Lung (tissue), 12 donors: ENCODE results near the gene VKORC1. TPM values are rescaled to one million over a fixed set of nuclear protein-coding genes. Genes with fewer than 3 reads are reported as not detected.

Experiments used
- ATAC-seq: fragments of 200-7000 bp; cut with Tn5 transposase; one replicate; pipeline ENCODE4 v1.9.1; 2020; ENCODE audit warnings: moderate number of reproducible peaks; ENCODE audit not compliant: insufficient read depth, low FRiP score
- DNase-seq, 3 donors: peaks; one replicate each; pipeline ENCODE4 v3.0.0-alpha.2; 2013 to 2017
- H3K27ac ChIP-seq, 2 donors: one replicate each; pipeline ENCODE4 v1.5.1; 2013; ENCODE audit warnings: mild to moderate bottlenecking in 2 of 2, moderate library complexity in 2 of 2, control low read depth in 1 of 2, inconsistent platforms in 1 of 2, low read depth in 1 of 2, low read length in 1 of 2
- H3K27me3 ChIP-seq, 3 donors: one replicate each; pipeline ENCODE4 v1.5.1; 2013; ENCODE audit warnings: low read length in 2 of 3; ENCODE audit not compliant: control insufficient read depth in 3 of 3, insufficient read depth in 3 of 3
- H3K36me3 ChIP-seq, 4 donors: one replicate each; pipeline ENCODE4 v1.5.1; 2013; ENCODE audit warnings: low read length in 4 of 4, mild to moderate bottlenecking in 1 of 4, moderate library complexity in 1 of 4; ENCODE audit not compliant: control insufficient read depth in 4 of 4, insufficient read depth in 4 of 4
- H3K4me1 ChIP-seq, 5 donors: one replicate each; pipeline ENCODE4 v1.5.1; 2013; ENCODE audit warnings: low read length in 5 of 5, mild to moderate bottlenecking in 2 of 5, moderate library complexity in 1 of 5; ENCODE audit not compliant: control insufficient read depth in 5 of 5, insufficient read depth in 5 of 5
- H3K4me3 ChIP-seq: one replicate; pipeline ENCODE4 v1.5.1; 2013; ENCODE audit warnings: mild to moderate bottlenecking, control low read depth, moderate library complexity
- H3K9ac ChIP-seq, 2 donors: one replicate each; pipeline ENCODE4 v1.5.1; 2013; ENCODE audit warnings: low read length in 2 of 2, control low read depth in 1 of 2; ENCODE audit not compliant: insufficient read depth in 1 of 2
- H3K9me3 ChIP-seq, 4 donors: one replicate each; pipeline ENCODE4 v1.5.1; 2013; ENCODE audit warnings: low read length in 3 of 4, mild to moderate bottlenecking in 1 of 4, moderate library complexity in 1 of 4; ENCODE audit not compliant: control insufficient read depth in 4 of 4, insufficient read depth in 3 of 4
- WGBS, 2 donors: extraction: QIAGEN DNeasy Blood & Tissue Kit; methylation state at CpG; one replicate each; pipeline ENCODE4 v1.1.7; 2013; 5-methylcytosine and 5-hydroxymethylcytosine counted together
- polyA plus RNA-seq, 2 donors: library from polyadenylated mRNA; stranded (reverse); fragments of 200-250 nt; gene quantifications; one replicate each; pipeline ENCODE4 v1.2.1, GENCODE V29; 2013
- total RNA-seq, 2 donors: library from RNA; depleted of rRNA in 1 of 2; stranded (reverse); fragments of >200 nt in 1 of 2; gene quantifications; one replicate each; pipeline ENCODE4 v1.2.1, GENCODE V29; 2014 to 2021
- TF ChIP-seq, protein P1 (sequence below): IDR thresholded peaks from 2 replicates; pipeline ENCODE4 v1.5.1; 2012; ENCODE audit warnings: mild to moderate bottlenecking; ENCODE audit errors: control extremely low read depth, extremely low read depth
- donor health status: control.
- donor health status: control.
- donor health status: Bipolar disorder and iron deficiency.
- donor health status: healthy.
- donor health status: DM: yes; HTN: yes; CAD: no.

The VKORC1 gene
- total and polyA plus RNA-seq, 4 donors, result 49.4 to 118 (median 70.5) TPM

DNA sequence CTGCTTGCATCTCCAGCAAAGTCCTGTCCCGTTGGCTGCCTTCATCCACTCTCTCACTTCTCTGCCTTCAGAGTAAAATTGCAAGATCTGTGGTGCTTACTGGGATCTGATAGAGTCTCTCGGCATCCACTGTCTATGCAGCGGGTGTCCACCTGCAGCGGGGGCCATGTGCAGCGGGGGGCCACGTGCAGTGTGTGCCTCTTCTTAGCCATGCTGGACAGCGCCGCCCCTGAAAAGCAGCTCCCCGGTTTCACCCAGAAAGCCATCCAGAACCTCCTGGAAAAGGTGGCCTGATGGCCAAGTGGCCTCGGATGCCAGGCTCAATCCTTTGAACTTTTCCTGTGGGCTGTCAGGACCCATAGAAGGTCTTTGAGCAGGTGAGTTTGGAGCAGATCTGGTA lies 51.7 kb downstream of the VKORC1 start:
- TF ChIP-seq, protein P1, sequence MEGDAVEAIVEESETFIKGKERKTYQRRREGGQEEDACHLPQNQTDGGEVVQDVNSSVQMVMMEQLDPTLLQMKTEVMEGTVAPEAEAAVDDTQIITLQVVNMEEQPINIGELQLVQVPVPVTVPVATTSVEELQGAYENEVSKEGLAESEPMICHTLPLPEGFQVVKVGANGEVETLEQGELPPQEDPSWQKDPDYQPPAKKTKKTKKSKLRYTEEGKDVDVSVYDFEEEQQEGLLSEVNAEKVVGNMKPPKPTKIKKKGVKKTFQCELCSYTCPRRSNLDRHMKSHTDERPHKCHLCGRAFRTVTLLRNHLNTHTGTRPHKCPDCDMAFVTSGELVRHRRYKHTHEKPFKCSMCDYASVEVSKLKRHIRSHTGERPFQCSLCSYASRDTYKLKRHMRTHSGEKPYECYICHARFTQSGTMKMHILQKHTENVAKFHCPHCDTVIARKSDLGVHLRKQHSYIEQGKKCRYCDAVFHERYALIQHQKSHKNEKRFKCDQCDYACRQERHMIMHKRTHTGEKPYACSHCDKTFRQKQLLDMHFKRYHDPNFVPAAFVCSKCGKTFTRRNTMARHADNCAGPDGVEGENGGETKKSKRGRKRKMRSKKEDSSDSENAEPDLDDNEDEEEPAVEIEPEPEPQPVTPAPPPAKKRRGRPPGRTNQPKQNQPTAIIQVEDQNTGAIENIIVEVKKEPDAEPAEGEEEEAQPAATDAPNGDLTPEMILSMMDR, result no peak
- no peak overlapping the region for H3K27ac ChIP-seq
- ATAC-seq, result no peak
- no peak for DNase-seq
- peaks cover 0 to 1% (median 0%) of the 10 kb centered on the region in 4 donors for H3K9me3 ChIP-seq
- H3K27me3 ChIP-seq, result no peaks in the 10 kb centered on the region
- H3K9ac ChIP-seq, result no peak overlapping the region
- no peaks in the 10 kb centered on the region for H3K4me1 ChIP-seq
- no peak overlapping the region for H3K4me3 ChIP-seq
- H3K36me3 ChIP-seq, result peaks cover 0 to 44% (median 8%) of the 10 kb centered on the region in 4 donors
- 93 to 94% methylated on average over 10 of the region's 10 CpGs for WGBS, 2 donors

Other genes with a start within 250 kb of the VKORC1 start
- gene BCL7C, start 200.7 kb downstream of the VKORC1 start, total RNA-seq, result 10 to 100 TPM; 25.7 to 30.9 TPM
- 10 to 100 TPM; 18.2 to 51.8 TPM for gene BCL7C, start 200.7 kb downstream of the VKORC1 start, polyA plus RNA-seq
- 1 to 10 TPM; 4.7 to 9.8 TPM for gene CTF1, start 198.2 kb downstream of the VKORC1 start, total RNA-seq
- gene CTF1, start 198.2 kb downstream of the VKORC1 start, polyA plus RNA-seq, result 1 to 10 TPM; 3.3 to 5.6 TPM
- 10 to 100 TPM; 10.6 to 17.3 TPM for gene FBXL19, start 171.2 kb downstream of the VKORC1 start, total RNA-seq
- 10 to 100 TPM; 10.3 to 15.8 TPM for gene FBXL19, start 171.2 kb downstream of the VKORC1 start, polyA plus RNA-seq
- gene ORAI3, start 145.7 kb downstream of the VKORC1 start, total RNA-seq, result 10 to 100 TPM; 23.9 to 27.4 TPM
- 10 to 100 TPM; 20.2 to 23.3 TPM for gene ORAI3, start 145.7 kb downstream of the VKORC1 start, polyA plus RNA-seq
- gene SETD1A, start 137.0 kb downstream of the VKORC1 start, total RNA-seq, result 10 to 100 TPM in 1 of 2 donors, 1 to 10 TPM in 1; 7.4 to 22.0 TPM
- gene SETD1A, start 137.0 kb downstream of the VKORC1 start, polyA plus RNA-seq, result 10 to 100 TPM in 1 of 2 donors, 1 to 10 TPM in 1; 8.7 to 13.1 TPM
- gene HSD3B7, start 109.6 kb downstream of the VKORC1 start, total RNA-seq, result 10 to 100 TPM in 1 of 2 donors, 1 to 10 TPM in 1; 6.2 to 34.5 TPM
- gene HSD3B7, start 109.6 kb downstream of the VKORC1 start, polyA plus RNA-seq, result 10 to 100 TPM; 20.2 to 21.1 TPM
- gene STX1B, start 84.2 kb downstream of the VKORC1 start, total RNA-seq, result under 1 TPM; 0.17 to 0.64 TPM
- gene STX1B, start 84.2 kb downstream of the VKORC1 start, polyA plus RNA-seq, result under 1 TPM; 0.33 to 0.49 TPM
- 10 to 100 TPM; 41.6 to 81.1 TPM for gene STX4, start 61.2 kb downstream of the VKORC1 start, total RNA-seq
- gene STX4, start 61.2 kb downstream of the VKORC1 start, polyA plus RNA-seq, result 10 to 100 TPM; 90.4 to 98.3 TPM
- 10 to 100 TPM in 1 of 2 donors, 1 to 10 TPM in 1; 4.0 to 13.2 TPM for gene ZNF668, start 20.6 kb downstream of the VKORC1 start, total RNA-seq
- gene ZNF668, start 20.6 kb downstream of the VKORC1 start, polyA plus RNA-seq, result 10 to 100 TPM; 10.7 TPM
- 10 to 100 TPM; 12.7 to 20.5 TPM for gene ZNF646, start 20.4 kb downstream of the VKORC1 start, total RNA-seq
- gene ZNF646, start 20.4 kb downstream of the VKORC1 start, polyA plus RNA-seq, result 10 to 100 TPM in 1 of 2 donors, 1 to 10 TPM in 1; 8.4 to 12.2 TPM
- 1 to 10 TPM; 1.4 to 2.2 TPM for gene PRSS53, start 5.9 kb downstream of the VKORC1 start, total RNA-seq
- gene PRSS53, start 5.9 kb downstream of the VKORC1 start, polyA plus RNA-seq, result 1 to 10 TPM; 1.6 to 2.3 TPM
- 10 to 100 TPM; 20.3 to 47.6 TPM for gene BCKDK, start 13.6 kb upstream of the VKORC1 start, total RNA-seq
- 10 to 100 TPM; 16.2 to 61.8 TPM for gene BCKDK, start 13.6 kb upstream of the VKORC1 start, polyA plus RNA-seq
- 10 to 100 TPM; 53.0 to 68.2 TPM for gene KAT8, start 22.9 kb upstream of the VKORC1 start, total RNA-seq
- gene KAT8, start 22.9 kb upstream of the VKORC1 start, polyA plus RNA-seq, result 10 to 100 TPM; 53.5 to 73.2 TPM
- 100 to 1,000 TPM in 1 of 2 donors, 10 to 100 TPM in 1; 84.4 to 127 TPM for gene PRSS8, start 40.9 kb upstream of the VKORC1 start, total RNA-seq
- 10 to 100 TPM; 83.2 to 95.3 TPM for gene PRSS8, start 40.9 kb upstream of the VKORC1 start, polyA plus RNA-seq
- 1 to 10 TPM in 1 of 2 donors, under 1 TPM in 1; 0.43 to 4.2 TPM for gene PRSS36, start 55.3 kb upstream of the VKORC1 start, total RNA-seq
- gene PRSS36, start 55.3 kb upstream of the VKORC1 start, polyA plus RNA-seq, result 1 to 10 TPM; 2.6 to 3.6 TPM
- 100 to 1,000 TPM; 110 to 272 TPM for gene FUS, start 85.3 kb upstream of the VKORC1 start, total RNA-seq
- gene FUS, start 85.3 kb upstream of the VKORC1 start, polyA plus RNA-seq, result 100 to 1,000 TPM; 237 to 248 TPM
- 10 to 100 TPM; 24.1 to 77.8 TPM for gene PYCARD, start 108.0 kb upstream of the VKORC1 start, total RNA-seq
- gene PYCARD, start 108.0 kb upstream of the VKORC1 start, polyA plus RNA-seq, result 100 to 1,000 TPM in 1 of 2 donors, 10 to 100 TPM in 1; 62.3 to 119 TPM
- under 1 TPM in 1 of 2 donors, not detected in 1; 0.09 TPM for gene TRIM72, start 119.3 kb upstream of the VKORC1 start, total RNA-seq
- under 1 TPM; 0.02 to 0.03 TPM for gene TRIM72, start 119.3 kb upstream of the VKORC1 start, polyA plus RNA-seq
- not detected for gene PYDC1, start 122.3 kb upstream of the VKORC1 start, total RNA-seq
- gene PYDC1, start 122.3 kb upstream of the VKORC1 start, polyA plus RNA-seq, result not detected
- gene ITGAM, start 165.2 kb upstream of the VKORC1 start, total RNA-seq, result 10 to 100 TPM; 11.0 to 56.2 TPM
- 10 to 100 TPM in 1 of 2 donors, 1 to 10 TPM in 1; 9.2 to 84.0 TPM for gene ITGAM, start 165.2 kb upstream of the VKORC1 start, polyA plus RNA-seq